A673 (cell line): ENCODE measurements around the gene ATRIP. TPM values are rescaled to one million over a fixed set of nuclear protein-coding genes. Genes with fewer than 3 reads are reported as not detected.

Experiments
- BruUV-seq: library from RNA; stranded (reverse); fragments of 400-500 nt; replicated peaks from 2 replicates; lab custom pipeline; 2021; lab: Mats Ljungman, UMichigan
- CTCF ChIA-PET: fragments of 300-600 bp; sonication (Branson Sonifier 250); formaldehyde crosslinking; loops from one replicate; lab custom pipeline; 2022; ENCODE audit warnings: antibody characterized with exemption; lab: Charles Lee
- POLR2A ChIA-PET: fragments of 300-600 bp; sonication (Branson Sonifier 250); formaldehyde crosslinking; loops from one replicate; lab custom pipeline; 2022; ENCODE audit warnings: antibody characterized with exemption; ENCODE audit not compliant: low non-redundant PET; lab: Charles Lee
- DNase-seq: peaks from one replicate; pipeline ENCODE4 v3.0.0-alpha.2; 2015; ENCODE audit warnings: low spot score
- H3K27ac ChIP-seq: fragments of 200-600 bp; sonication (generic); 2 replicates; pipeline ENCODE4 v1.5.1; 2016; ENCODE audit warnings: mixed run types, low read depth, mild to moderate bottlenecking, mixed read lengths, antibody characterized with exemption, low read length; ENCODE audit not compliant: poor library complexity, severe bottlenecking
- H3K27me3 ChIP-seq: fragments of 200-600 bp; sonication (generic); replicated peaks from 2 replicates; pipeline ENCODE4 v1.6.1; 2017; ENCODE audit warnings: mixed run types, low read depth, mild to moderate bottlenecking, mixed read lengths, antibody characterized with exemption, low read length; ENCODE audit not compliant: insufficient read depth, poor library complexity
- H3K36me3 ChIP-seq: fragments of 200-600 bp; sonication (generic); 2 replicates; pipeline ENCODE4 v1.6.1; 2016; ENCODE audit warnings: mixed run types, mild to moderate bottlenecking, mixed read lengths, antibody characterized with exemption, low read length; ENCODE audit not compliant: insufficient read depth, poor library complexity, severe bottlenecking
- H3K4me1 ChIP-seq: fragments of 200-600 bp; sonication (generic); 2 replicates; pipeline ENCODE4 v1.6.1; 2017; ENCODE audit warnings: mixed run types, mild to moderate bottlenecking, mixed read lengths, antibody characterized with exemption, low read length; ENCODE audit not compliant: insufficient read depth, poor library complexity, severe bottlenecking
- H3K4me3 ChIP-seq: fragments of 200-600 bp; sonication (generic); 2 replicates; pipeline ENCODE4 v1.5.1; 2016; ENCODE audit warnings: low read depth, mixed run types, mild to moderate bottlenecking, mixed read lengths, low read length; ENCODE audit not compliant: poor library complexity, severe bottlenecking
- H3K9me3 ChIP-seq: fragments of 200-600 bp; sonication (generic); 2 replicates; pipeline ENCODE4 v1.6.1; 2016; ENCODE audit warnings: mixed run types, low read depth, mild to moderate bottlenecking, mixed read lengths, antibody characterized with exemption, low read length; ENCODE audit not compliant: poor library complexity, severe bottlenecking
- EZH2 ChIP-seq: fragments of 200-600 bp; sonication (generic); IDR thresholded peaks from 2 replicates; pipeline ENCODE4 v1.6.1; 2017; ENCODE audit warnings: borderline replicate concordance, low read depth, mild to moderate bottlenecking, mixed read lengths, antibody characterized with exemption, low read length; ENCODE audit not compliant: poor library complexity, severe bottlenecking
- intact Hi-C: fragments of 100-400 bp; cut with micrococcal nuclease; formaldehyde crosslinking; loops from one replicate; pipeline ENCODE4 v1.10.0; 2022; ENCODE audit not compliant: unreplicated experiment
- total RNA-seq: library from RNA; stranded (reverse); gene quantifications from 2 replicates; pipeline ENCODE4 v1.2.3, GENCODE V29; 2021
- TF ChIP-seq, protein P1 (sequence below): fragments of 300-800, 200-600 bp; sonication (generic); conservative IDR thresholded peaks from 2 replicates; pipeline ENCODE4 v1.5.1; 2017; ENCODE audit warnings: low read depth, mild to moderate bottlenecking, antibody characterized with exemption, low read length, moderate library complexity, mixed read lengths

ATRIP gene
- total RNA-seq, 1 experiment from 2014 or later = 9.7 TPM

DNA sequence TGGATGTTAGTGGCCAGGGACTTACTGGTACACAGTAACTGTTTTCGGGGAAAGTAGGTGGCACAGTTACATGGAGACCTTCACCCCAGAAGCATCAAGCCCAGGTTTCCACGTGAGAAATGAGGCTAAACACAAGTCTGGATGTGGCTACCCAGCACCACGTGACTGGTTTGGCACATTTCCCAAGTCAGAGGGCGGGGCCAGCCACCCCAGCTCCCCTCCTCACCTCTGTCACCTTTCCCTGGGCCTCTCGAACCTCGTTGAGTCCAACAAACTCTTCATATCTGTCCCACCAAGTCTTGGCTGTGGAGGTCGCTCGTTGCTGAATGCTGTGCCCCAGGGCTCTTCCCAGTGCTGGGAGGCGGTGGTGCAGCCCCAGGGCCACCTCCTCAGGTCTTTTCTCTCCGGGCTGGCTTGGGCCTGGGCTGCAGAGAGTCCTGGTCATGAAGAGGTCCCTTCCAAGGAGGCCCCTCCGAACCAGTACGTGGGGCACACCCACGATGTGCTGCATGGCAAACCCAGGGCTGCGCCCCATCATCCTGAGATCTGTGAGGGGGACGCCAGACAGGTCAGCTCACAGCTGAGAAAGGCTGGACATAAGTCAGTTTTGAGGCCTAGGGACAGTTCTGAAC is 11.8 kb upstream of the ATRIP start:
- H3K36me3 ChIP-seq = no peaks in the 10 kb centered on the region
- BruUV-seq = no TSS peak
- no peak overlapping the region for H3K4me3 ChIP-seq
- H3K27me3 ChIP-seq = no peaks in the 10 kb centered on the region
- DNase-seq = no peak
- H3K4me1 ChIP-seq = no peaks in the 10 kb centered on the region
- CTCF ChIA-PET = interaction anchor here (0.8 to 1.8 kb wide), 2 partner anchors 34 to 240 kb away, joined by 3 to 23 read pairs; no protein-coding TSS in a partner anchor
- no peak overlapping the region for H3K27ac ChIP-seq
- TF ChIP-seq, protein P1, sequence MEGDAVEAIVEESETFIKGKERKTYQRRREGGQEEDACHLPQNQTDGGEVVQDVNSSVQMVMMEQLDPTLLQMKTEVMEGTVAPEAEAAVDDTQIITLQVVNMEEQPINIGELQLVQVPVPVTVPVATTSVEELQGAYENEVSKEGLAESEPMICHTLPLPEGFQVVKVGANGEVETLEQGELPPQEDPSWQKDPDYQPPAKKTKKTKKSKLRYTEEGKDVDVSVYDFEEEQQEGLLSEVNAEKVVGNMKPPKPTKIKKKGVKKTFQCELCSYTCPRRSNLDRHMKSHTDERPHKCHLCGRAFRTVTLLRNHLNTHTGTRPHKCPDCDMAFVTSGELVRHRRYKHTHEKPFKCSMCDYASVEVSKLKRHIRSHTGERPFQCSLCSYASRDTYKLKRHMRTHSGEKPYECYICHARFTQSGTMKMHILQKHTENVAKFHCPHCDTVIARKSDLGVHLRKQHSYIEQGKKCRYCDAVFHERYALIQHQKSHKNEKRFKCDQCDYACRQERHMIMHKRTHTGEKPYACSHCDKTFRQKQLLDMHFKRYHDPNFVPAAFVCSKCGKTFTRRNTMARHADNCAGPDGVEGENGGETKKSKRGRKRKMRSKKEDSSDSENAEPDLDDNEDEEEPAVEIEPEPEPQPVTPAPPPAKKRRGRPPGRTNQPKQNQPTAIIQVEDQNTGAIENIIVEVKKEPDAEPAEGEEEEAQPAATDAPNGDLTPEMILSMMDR = no peak
- TF ChIP-seq EZH2 = no peak
- H3K9me3 ChIP-seq = no peaks in the 10 kb centered on the region
- POLR2A ChIA-PET = no interaction called here
- intact Hi-C loops = loop anchor here (5.0 kb wide), 2 partner anchors 32 to 162 kb away; no protein-coding TSS in a partner anchor

GRCh38 chr3:48435223-48435595 is 11.3 kb upstream of the ATRIP start:
- DNase-seq = no peak
- CTCF ChIA-PET = interaction anchor here (1.3 to 2.2 kb wide), 6 partner anchors 16 to 241 kb away, joined by 3 to 23 read pairs (median 8); partner anchors contain the start of gene ZNF589
- Histone ChIP-seq H3K9me3 (no peaks in the 10 kb centered on the region), H3K4me1 (no peaks in the 10 kb centered on the region), H3K27ac (no peak overlapping the region), H3K4me3 (no peak overlapping the region), H3K27me3 (no peaks in the 10 kb centered on the region), H3K36me3 (no peaks in the 10 kb centered on the region)
- POLR2A ChIA-PET = no interaction called here
- no peak for TF ChIP-seq EZH2
- TF ChIP-seq, protein P1 = no peak
- intact Hi-C loops = loop anchor here (5.0 kb wide), 1 partner anchor 33 kb away; no protein-coding TSS in a partner anchor
- no TSS peak for BruUV-seq

- DNase-seq = peak; percentile 75
- Histone ChIP-seq H3K27me3 (no peaks in the 10 kb centered on the region), H3K9me3 (no peaks in the 10 kb centered on the region), H3K4me1 (no peaks in the 10 kb centered on the region), H3K36me3 (no peaks in the 10 kb centered on the region), H3K4me3 (no peak overlapping the region), H3K27ac (no peak overlapping the region)
- ChIA-PET POLR2A (interaction anchor here (0.5 kb wide), 1 partner anchor 71 kb away, joined by 4 read pairs; no protein-coding TSS in a partner anchor), CTCF (interaction anchor here (0.6 to 2.2 kb wide), 22 partner anchors 10 to 421 kb away, joined by 3 to 23 read pairs (median 4); partner anchors contain the start of genes ATRIP, PFKFB4 and ZNF589)
- TF ChIP-seq EZH2 = no peak
- TF ChIP-seq, protein P1 = peak; percentile 98
- no TSS peak for BruUV-seq
- intact Hi-C loops = loop anchor here (1.0 to 5.0 kb wide), 2 partner anchors 34 to 204 kb away; no protein-coding TSS in a partner anchor
Measured at GRCh38 chr3:48435774-48436476, 10.6 kb upstream of the ATRIP start.
